ENCODE results near the gene TNC. TPM values are rescaled to one million over a fixed set of nuclear protein-coding genes. Genes with fewer than 3 reads are reported as not detected.

Gene TNC
- total and polyA plus RNA-seq, 10 of the 15 experiments (the other 5 are each of a cell fraction or from before 2014, with no cell fraction given): 0.05 to 4.2 (median 0.14) TPM

- TF ChIP-seq SIX5 (IDR thresholded peaks at IDR 0.05; ENCODE audit: low read depth, low read length, severe bottlenecking) (no peak), HSF1 (IDR thresholded peaks at IDR 0.05; ENCODE audit: low read depth, low read length) (no peak), RELB (IDR thresholded peaks at IDR 0.05; ENCODE audit: low read depth) (no peak), LARP7 (IDR thresholded peaks at IDR 0.05) (no peak), POLR2A (IDR thresholded peaks at IDR 0.05; ENCODE audit: low read depth, low read length) (no peak), ZNF207 (IDR thresholded peaks at IDR 0.05; ENCODE audit: borderline replicate concordance) (no peak), E4F1 (IDR thresholded peaks at IDR 0.05; ENCODE audit: borderline replicate concordance, partially characterized antibody) (no peak), NFXL1 (IDR thresholded peaks at IDR 0.05; ENCODE audit: borderline replicate concordance) (no peak), ETV6 (conservative IDR thresholded peaks at IDR 0.05 in 1 of 2, IDR thresholded peaks at IDR 0.05 in 1 of 2; ENCODE audit: borderline replicate concordance in 1 of 2, low read depth in 1 of 2) (no peak), TCF3 (IDR thresholded peaks at IDR 0.05; ENCODE audit: borderline replicate concordance, insufficient read depth, low read depth, low read length) (no peak), RCOR1 (conservative IDR thresholded peaks at IDR 0.05; ENCODE audit: low read depth, low read length) (no peak)
These were observed 10.3 kb downstream of the TNC start (continued) for GRCh38 chr9:115107701-115108100.
